ENCODE data around the gene RTKN2.

The RTKN2 gene

DNA sequence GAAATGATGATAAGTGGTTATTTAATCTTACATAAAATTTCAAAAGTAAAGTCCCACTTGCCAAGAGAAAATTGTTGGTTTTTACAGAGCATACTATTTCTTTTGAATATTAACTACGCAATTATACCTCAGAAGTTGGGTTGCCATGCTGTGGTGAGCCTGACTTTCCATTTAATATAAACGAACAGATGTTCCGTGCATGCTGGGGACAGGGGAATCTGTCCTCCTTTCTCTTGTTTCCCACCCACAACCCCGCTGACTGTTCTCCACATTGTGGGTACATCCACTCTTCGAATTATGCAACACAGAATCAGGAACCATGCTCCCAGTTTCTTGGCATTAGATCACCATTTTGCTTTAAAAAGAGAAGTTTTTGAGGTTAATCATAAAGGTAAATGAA is 29.2 kb upstream of the RTKN2 start:
- TF ChIP-seq TAF1 (IDR thresholded peaks at IDR 0.05; ENCODE audit: borderline replicate concordance, insufficient read depth, low read length) (no peak), SIN3A (IDR thresholded peaks at IDR 0.05; ENCODE audit: borderline replicate concordance, insufficient read depth, low read length) (no peak), POLR2AphosphoS5 (IDR thresholded peaks at IDR 0.05; ENCODE audit: low read depth, low read length) (no peak), FOXP2 (optimal IDR thresholded peaks at IDR 0.05; ENCODE audit: borderline replicate concordance, extremely low read depth, extremely low read length, insufficient read depth) (no peak)
- TF ChIP-seq, protein P1, sequence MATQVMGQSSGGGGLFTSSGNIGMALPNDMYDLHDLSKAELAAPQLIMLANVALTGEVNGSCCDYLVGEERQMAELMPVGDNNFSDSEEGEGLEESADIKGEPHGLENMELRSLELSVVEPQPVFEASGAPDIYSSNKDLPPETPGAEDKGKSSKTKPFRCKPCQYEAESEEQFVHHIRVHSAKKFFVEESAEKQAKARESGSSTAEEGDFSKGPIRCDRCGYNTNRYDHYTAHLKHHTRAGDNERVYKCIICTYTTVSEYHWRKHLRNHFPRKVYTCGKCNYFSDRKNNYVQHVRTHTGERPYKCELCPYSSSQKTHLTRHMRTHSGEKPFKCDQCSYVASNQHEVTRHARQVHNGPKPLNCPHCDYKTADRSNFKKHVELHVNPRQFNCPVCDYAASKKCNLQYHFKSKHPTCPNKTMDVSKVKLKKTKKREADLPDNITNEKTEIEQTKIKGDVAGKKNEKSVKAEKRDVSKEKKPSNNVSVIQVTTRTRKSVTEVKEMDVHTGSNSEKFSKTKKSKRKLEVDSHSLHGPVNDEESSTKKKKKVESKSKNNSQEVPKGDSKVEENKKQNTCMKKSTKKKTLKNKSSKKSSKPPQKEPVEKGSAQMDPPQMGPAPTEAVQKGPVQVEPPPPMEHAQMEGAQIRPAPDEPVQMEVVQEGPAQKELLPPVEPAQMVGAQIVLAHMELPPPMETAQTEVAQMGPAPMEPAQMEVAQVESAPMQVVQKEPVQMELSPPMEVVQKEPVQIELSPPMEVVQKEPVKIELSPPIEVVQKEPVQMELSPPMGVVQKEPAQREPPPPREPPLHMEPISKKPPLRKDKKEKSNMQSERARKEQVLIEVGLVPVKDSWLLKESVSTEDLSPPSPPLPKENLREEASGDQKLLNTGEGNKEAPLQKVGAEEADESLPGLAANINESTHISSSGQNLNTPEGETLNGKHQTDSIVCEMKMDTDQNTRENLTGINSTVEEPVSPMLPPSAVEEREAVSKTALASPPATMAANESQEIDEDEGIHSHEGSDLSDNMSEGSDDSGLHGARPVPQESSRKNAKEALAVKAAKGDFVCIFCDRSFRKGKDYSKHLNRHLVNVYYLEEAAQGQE (IDR thresholded peaks at IDR 0.05; ENCODE audit: insufficient read depth in 1 of 2, low read depth in 2 of 2, low read length in 2 of 2): no peak

- TF ChIP-seq SIN3A (IDR thresholded peaks at IDR 0.05; ENCODE audit: borderline replicate concordance, insufficient read depth, low read length) (no peak), POLR2AphosphoS5 (IDR thresholded peaks at IDR 0.05; ENCODE audit: low read depth, low read length) (no peak), FOXP2 (optimal IDR thresholded peaks at IDR 0.05; ENCODE audit: borderline replicate concordance, extremely low read depth, extremely low read length, insufficient read depth) (no peak), TAF1 (IDR thresholded peaks at IDR 0.05; ENCODE audit: borderline replicate concordance, insufficient read depth, low read length) (no peak)
- TF ChIP-seq, protein P1 (IDR thresholded peaks at IDR 0.05; ENCODE audit: insufficient read depth in 1 of 2, low read depth in 2 of 2, low read length in 2 of 2): no peak
Observed at GRCh38 chr10:62284221-62284620, 15.6 kb upstream of the RTKN2 start.

DNA sequence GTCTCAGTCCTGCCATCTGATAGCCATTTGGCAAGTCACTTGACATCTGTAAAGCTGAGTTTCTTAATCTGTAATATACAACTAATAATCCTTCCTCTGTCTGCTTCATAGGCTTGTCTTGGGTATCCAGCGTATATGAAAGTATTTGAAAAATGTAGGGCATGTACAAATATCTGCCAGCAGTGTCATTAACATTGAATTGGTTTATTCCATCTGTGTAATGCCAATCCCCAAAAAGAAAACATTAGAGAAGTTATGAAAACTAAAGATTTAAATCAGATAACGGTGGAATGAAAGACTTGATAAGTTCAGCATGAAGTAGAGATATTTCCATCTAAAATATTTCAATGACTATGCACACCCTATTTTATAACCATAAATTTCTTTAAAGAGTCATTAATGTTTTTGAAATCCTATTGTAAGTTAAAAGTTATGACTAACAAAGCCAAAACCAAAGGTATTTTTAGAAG is 9.8 kb upstream of the RTKN2 start:
- TF ChIP-seq, protein P1 (IDR thresholded peaks at IDR 0.05; ENCODE audit: insufficient read depth in 1 of 2, low read depth in 2 of 2, low read length in 2 of 2): no peak
- TF ChIP-seq POLR2AphosphoS5 (IDR thresholded peaks at IDR 0.05; ENCODE audit: low read depth, low read length) (no peak), TAF1 (IDR thresholded peaks at IDR 0.05; ENCODE audit: borderline replicate concordance, insufficient read depth, low read length) (no peak), SIN3A (IDR thresholded peaks at IDR 0.05; ENCODE audit: borderline replicate concordance, insufficient read depth, low read length) (no peak), FOXP2 (optimal IDR thresholded peaks at IDR 0.05; ENCODE audit: borderline replicate concordance, extremely low read depth, extremely low read length, insufficient read depth) (no peak)

GRCh38 chr10:62277971-62278370 is 9.3 kb upstream of the RTKN2 start:
- no peak for TF ChIP-seq SIN3A (IDR thresholded peaks at IDR 0.05; ENCODE audit: borderline replicate concordance, insufficient read depth, low read length)
- TF ChIP-seq, protein P1 (IDR thresholded peaks at IDR 0.05; ENCODE audit: insufficient read depth in 1 of 2, low read depth in 2 of 2, low read length in 2 of 2): no peak
- no peak for TF ChIP-seq POLR2AphosphoS5 (IDR thresholded peaks at IDR 0.05; ENCODE audit: low read depth, low read length)
- TF ChIP-seq TAF1 (IDR thresholded peaks at IDR 0.05; ENCODE audit: borderline replicate concordance, insufficient read depth, low read length): no peak
- TF ChIP-seq FOXP2 (optimal IDR thresholded peaks at IDR 0.05; ENCODE audit: borderline replicate concordance, extremely low read depth, extremely low read length, insufficient read depth): no peak

DNA sequence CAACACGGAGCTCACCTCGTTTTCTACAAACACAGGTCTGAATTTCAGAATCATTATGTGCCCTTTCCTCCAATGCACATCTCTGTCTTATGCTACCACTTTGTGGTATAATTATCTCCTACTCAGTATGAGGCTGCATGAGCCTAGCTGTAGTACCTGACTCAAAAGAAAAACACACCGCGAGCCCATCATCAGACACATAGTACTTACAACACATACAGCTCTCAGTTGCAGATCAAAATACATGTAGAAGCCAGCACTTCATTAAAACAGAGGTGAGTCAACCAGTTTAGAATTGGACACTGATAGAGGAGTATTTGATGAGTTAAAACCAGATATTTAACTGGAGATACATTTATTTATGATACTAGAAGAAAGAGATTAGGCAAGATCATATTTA is 1.4 kb upstream of the RTKN2 start:
- no peak for TF ChIP-seq POLR2AphosphoS5 (IDR thresholded peaks at IDR 0.05; ENCODE audit: low read depth, low read length)
- TF ChIP-seq, protein P1 (IDR thresholded peaks at IDR 0.05; ENCODE audit: insufficient read depth in 1 of 2, low read depth in 2 of 2, low read length in 2 of 2): no peak
- TF ChIP-seq TAF1 (IDR thresholded peaks at IDR 0.05; ENCODE audit: borderline replicate concordance, insufficient read depth, low read length): no peak
- no peak for TF ChIP-seq SIN3A (IDR thresholded peaks at IDR 0.05; ENCODE audit: borderline replicate concordance, insufficient read depth, low read length)
- no peak for TF ChIP-seq FOXP2 (optimal IDR thresholded peaks at IDR 0.05; ENCODE audit: borderline replicate concordance, extremely low read depth, extremely low read length, insufficient read depth)

All from PFSK-1 (cell line).